PFSK-1 (cell line): ENCODE data around the gene TRIP6.

Experiments used
- FOXP2 ChIP-seq: optimal IDR thresholded peaks from 2 replicates; pipeline ENCODE3; 2011; ENCODE audit warnings: borderline replicate concordance, control low read depth, inconsistent platforms; ENCODE audit not compliant: insufficient read depth; ENCODE audit errors: extremely low read length, extremely low read depth
- POLR2AphosphoS5 ChIP-seq: IDR thresholded peaks from 2 replicates; pipeline ENCODE4 v1.6.1; 2012; ENCODE audit warnings: low read depth, mild to moderate bottlenecking, control low read depth, low read length, moderate library complexity
- REST ChIP-seq, 2 experiments: IDR thresholded peaks; 2 replicates each; pipeline versions ENCODE4 v1.6.1 to v1.8.0; 2011 to 2012; ENCODE audit warnings: low read depth in 2 of 2, low read length in 2 of 2, control low read depth in 1 of 2, inconsistent platforms in 1 of 2, mild to moderate bottlenecking in 1 of 2, moderate library complexity in 1 of 2; ENCODE audit not compliant: insufficient read depth in 1 of 2
- SIN3A ChIP-seq: IDR thresholded peaks from 2 replicates; pipeline ENCODE4 v1.6.1; 2012; ENCODE audit warnings: mild to moderate bottlenecking, low read length, moderate library complexity, borderline replicate concordance; ENCODE audit not compliant: insufficient read depth
- TAF1 ChIP-seq: IDR thresholded peaks from 2 replicates; pipeline ENCODE4 v1.6.1; 2012; ENCODE audit warnings: low read length, control low read depth, borderline replicate concordance; ENCODE audit not compliant: insufficient read depth

GRCh38 chr7:100914879-100915447 lies 47.8 kb downstream of the TRIP6 start:
- TF ChIP-seq SIN3A (no peak), POLR2AphosphoS5 (no peak), REST (IDR thresholded peaks at IDR 0.05; ENCODE audit: insufficient read depth in 1 of 2, low read depth in 2 of 2, low read length in 2 of 2) (no peak), TAF1 (no peak), FOXP2 (no peak)
